Activated CD4-positive, alpha-beta T cell treated with anti-CD3 and anti-CD28 coated beads, Interleukin-2, amount 50 U/mL, for 24 hours (primary cell): Measurements from ENCODE around the gene C2orf69.

Experiments used
- DNase-seq, 2 donors: peaks; one replicate each; pipeline ENCODE4 v3.0.0-alpha.2; 2020; ENCODE audit warnings: low read depth in 1 of 2, low spot score in 1 of 2

The C2orf69 gene

DNA sequence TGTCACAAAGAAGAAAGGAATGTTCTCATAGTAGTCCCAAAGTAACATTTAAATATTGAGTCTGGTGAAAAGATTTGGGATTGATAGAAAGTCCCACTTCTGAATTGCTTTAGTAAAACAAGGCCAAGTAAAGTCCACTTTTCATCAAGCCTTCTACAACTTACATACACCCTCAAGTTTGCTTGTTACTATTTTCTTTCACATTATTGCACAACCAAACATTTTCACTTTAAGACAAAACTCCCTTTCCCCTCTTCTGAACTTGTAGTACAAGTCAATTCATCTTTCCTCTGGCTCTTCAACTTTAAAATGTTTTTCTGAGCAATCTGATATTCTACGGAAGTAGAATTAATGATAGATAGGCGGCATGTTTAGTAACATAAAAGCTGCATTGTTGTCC lies 55.3 kb downstream of the C2orf69 start:
- no peak for DNase-seq

DNA sequence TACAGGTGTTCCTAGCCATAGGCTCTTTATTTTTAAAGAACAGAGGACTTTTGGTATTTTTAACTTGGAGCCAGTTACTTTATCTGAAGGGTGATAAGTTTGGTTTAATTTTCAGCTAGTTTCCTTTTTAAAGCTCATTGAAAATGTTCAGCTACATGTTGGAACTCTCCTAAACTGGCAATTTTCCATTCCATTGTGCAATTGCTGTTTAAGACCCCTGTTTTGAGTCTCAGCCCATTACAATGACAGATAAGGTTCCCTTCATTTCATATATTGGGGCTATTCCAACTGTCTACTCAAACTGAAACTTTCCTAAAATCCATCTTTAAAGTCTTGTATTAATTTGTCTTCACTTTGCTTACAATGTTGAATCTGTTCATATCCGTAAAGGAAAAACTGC lies 55.9 kb downstream of the C2orf69 start:
- no peak for DNase-seq

DNA sequence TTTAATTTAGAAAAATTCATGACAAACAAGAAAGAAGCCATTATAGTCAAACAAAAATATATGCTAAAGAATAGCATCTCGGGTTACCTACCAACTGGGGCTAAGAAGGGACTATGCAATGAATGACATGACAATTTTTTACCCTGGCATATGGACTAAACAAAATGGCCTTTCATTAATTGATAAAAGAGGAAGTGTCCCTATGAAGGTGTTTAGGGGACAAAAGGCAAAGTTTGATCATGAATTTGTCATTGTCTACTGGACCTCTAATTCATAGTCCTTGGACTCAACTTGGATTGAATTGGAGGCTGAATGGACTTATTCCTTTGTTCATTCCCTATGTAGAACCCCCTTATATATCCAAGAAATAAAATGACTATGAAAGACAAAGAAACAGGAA lies 57.0 kb downstream of the C2orf69 start:
- DNase-seq = no peak

DNA sequence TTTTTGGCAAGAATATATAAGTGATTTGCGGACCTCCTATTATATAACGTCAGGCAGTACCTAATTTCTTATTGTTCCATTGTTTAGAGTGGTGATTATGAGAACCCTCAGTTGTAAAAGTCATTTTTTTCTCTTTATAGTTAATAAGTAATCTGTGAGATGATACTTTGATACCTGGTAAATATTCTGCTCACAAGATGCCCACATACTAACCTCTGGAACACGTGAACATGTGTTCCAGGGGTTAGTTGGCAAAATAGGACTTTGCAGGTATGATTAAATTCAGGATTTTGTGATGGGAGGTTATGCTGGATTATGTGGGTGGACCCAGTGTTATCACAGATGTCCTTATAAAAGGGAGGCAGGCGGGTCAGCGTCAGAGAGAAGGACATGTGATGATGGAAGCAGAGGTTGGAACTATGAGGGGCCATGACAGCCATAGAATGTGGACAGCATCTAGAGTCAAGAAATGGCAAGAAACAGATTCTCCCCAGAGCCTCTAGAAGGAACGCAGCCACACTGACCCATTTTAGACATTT lies 61.1 kb downstream of the C2orf69 start:
- no peak for DNase-seq

DNA sequence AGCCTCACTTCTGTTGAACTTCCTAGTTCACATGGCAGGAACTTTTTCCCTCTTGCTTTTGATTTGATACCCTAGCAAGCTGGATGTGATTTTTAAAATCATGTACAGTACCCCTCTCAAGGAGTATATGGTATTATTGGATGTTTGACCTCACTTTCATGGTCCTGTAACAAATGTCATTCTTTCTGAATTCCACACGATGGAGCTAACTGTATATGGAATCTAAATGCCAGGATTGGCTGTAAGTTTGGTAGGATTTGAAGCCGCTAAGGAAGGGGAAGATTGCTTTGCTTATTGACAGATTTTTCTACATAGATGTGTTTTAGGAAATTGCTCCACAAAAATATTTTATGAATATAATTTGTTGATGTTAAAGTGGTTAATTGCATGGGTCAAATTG lies 62.6 kb downstream of the C2orf69 start:
- no peak for DNase-seq

DNA sequence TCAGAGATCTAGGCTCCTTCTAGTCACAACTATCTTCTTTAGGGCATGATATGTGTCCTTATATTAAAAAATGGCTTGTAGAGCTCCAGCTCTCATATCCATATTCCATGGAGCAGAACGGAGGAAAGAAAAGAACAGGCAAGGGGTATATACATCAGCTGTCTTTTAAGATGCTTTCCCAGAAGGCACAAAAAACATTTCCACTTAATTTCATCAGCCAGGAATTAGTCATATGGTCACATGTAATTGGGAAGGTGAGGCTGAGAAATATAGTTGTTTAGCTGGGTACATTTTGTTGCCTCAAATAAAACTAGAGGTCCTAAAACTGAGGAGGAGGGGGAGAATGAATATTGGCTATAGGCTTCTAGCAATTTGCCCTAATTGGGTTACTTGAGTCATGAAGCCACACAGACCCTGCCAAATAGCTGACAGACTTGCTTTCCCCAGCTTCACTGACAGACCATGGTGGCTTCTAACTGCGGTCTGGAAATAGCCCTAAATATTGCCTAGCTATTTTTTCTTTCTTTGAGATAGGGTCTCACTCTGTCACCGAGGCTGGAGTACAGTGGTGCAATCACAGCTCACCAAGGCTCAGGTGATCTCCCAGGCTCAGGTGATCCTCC lies 64.3 kb downstream of the C2orf69 start:
- DNase-seq = no peak
